ENCODE data around the gene ATP6AP1. TPM values are rescaled to one million over a fixed set of nuclear protein-coding genes. Genes with fewer than 3 reads are reported as not detected.

ATP6AP1 gene
- total RNA-seq, 1 donor from 2014 or later, result 38.8 TPM

DNA sequence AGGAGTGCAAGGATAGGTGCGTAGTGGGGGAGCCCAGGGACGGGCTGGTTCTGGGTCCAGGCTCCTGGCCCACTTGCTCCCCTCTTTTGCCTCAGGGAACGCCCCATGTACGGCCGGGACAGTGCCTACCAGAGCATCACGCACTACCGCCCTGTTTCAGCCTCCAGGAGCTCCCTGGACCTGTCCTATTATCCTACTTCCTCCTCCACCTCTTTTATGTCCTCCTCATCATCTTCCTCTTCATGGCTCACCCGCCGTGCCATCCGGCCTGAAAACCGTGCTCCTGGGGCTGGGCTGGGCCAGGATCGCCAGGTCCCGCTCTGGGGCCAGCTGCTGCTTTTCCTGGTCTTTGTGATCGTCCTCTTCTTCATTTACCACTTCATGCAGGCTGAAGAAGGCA lies 47.7 kb upstream of the ATP6AP1 start:
- no peak for DNase-seq
- CTCF ChIA-PET, result no interaction called here
- peaks cover 19% of the 10 kb centered on the region for H3K4me1 Mint-ChIP-seq

DNA sequence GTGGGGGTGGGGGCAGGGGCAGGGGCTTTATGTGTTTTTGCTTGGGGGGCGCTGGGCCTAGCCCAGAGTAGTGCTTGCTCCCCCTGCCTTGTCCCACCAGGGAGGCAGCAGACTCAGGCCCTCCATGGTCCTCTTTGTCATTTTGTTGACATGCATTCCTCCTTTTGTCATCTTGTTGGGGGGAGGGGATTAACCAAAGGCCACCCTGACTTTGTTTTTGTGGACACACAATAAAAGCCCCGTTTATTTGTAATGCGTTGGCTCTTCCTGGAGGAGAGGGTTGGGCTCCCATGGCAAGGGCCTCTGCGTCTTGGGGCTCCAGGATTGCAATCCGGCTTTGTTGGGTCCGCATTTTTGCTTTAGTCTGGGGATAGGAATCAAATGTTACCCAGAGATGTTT lies 47.2 kb upstream of the ATP6AP1 start:
- peaks cover 19% of the 10 kb centered on the region for H3K4me1 Mint-ChIP-seq
- intact Hi-C loops (cut with micrococcal nuclease), result no loop called here
- H3K4me3 Mint-ChIP-seq, result no peak overlapping the region
- TF ChIP-seq, protein P1, sequence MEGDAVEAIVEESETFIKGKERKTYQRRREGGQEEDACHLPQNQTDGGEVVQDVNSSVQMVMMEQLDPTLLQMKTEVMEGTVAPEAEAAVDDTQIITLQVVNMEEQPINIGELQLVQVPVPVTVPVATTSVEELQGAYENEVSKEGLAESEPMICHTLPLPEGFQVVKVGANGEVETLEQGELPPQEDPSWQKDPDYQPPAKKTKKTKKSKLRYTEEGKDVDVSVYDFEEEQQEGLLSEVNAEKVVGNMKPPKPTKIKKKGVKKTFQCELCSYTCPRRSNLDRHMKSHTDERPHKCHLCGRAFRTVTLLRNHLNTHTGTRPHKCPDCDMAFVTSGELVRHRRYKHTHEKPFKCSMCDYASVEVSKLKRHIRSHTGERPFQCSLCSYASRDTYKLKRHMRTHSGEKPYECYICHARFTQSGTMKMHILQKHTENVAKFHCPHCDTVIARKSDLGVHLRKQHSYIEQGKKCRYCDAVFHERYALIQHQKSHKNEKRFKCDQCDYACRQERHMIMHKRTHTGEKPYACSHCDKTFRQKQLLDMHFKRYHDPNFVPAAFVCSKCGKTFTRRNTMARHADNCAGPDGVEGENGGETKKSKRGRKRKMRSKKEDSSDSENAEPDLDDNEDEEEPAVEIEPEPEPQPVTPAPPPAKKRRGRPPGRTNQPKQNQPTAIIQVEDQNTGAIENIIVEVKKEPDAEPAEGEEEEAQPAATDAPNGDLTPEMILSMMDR (IDR thresholded peaks at IDR 0.05), result no peak
- ChIA-PET CTCF (no interaction called here), POLR2A (interaction anchor here (4.9 kb wide), 1 partner anchor 16 kb away, joined by 20 read pairs; the partner anchor contains the start of gene RPL10)
- H3K36me3 Mint-ChIP-seq (ENCODE audit: low read depth), result peaks cover 15% of the 10 kb centered on the region
- H3K27me3 Mint-ChIP-seq, result no peaks in the 10 kb centered on the region
- H3K9me3 Mint-ChIP-seq, result no peaks in the 10 kb centered on the region
- DNase-seq (no peak), ATAC-seq (ENCODE audit: low read depth) (no peak)
- H3K27ac Mint-ChIP-seq, result no peak overlapping the region

More for the DNA sequence above, 47.7 kb upstream of the ATP6AP1 start:
- H3K36me3 Mint-ChIP-seq (ENCODE audit: low read depth), result peaks cover 15% of the 10 kb centered on the region
- POLR2A ChIA-PET, result interaction anchor here (4.9 kb wide), 1 partner anchor 16 kb away, joined by 20 read pairs; the partner anchor contains the start of gene RPL10
- intact Hi-C loops (cut with micrococcal nuclease), result no loop called here
- TF ChIP-seq, protein P1 (IDR thresholded peaks at IDR 0.05), result no peak
- ATAC-seq (ENCODE audit: low read depth), result no peak
- H3K4me3 Mint-ChIP-seq, result peak overlapping the region; percentile 83
- no peaks in the 10 kb centered on the region for H3K27me3 Mint-ChIP-seq
- no peak overlapping the region for H3K27ac Mint-ChIP-seq
- no peaks in the 10 kb centered on the region for H3K9me3 Mint-ChIP-seq

DNA sequence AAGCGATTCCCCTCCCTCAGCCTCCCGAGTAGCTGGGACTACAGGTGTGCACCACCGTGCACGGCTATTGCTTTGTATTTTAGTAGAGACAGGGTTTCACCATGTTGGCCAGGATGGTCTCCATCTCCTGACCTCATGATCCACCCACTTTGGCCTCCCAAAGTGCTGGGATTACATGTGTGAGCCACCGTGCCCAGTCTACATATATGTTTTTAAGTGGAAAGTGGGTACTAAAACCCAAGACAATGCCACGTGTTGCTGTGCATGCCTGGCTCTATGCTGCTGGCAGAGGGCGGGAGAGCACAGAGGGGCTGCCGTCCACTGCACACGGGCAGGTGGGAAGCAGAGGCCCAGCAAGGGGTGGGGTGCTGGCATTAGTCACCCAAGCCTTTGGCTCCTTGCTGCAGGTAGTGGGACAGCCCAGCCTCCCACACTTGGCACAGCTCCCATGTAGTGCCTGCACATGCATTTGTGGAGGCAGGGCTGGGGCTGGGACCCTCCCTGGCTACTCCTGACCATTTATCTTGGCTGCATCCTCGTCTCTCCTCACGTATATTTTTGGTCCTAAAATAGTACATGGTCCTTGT lies 45.9 kb upstream of the ATP6AP1 start:
- ChIA-PET CTCF (interaction anchor here (2.0 kb wide), 1 partner anchor 9 kb away, joined by 7 read pairs; no protein-coding TSS in a partner anchor), POLR2A (interaction anchor here (1.1 to 4.9 kb wide), 2 partner anchors 11 to 15 kb away, joined by 3 to 20 read pairs; partner anchors contain the start of gene RPL10)
- TF ChIP-seq, protein P1 (IDR thresholded peaks at IDR 0.05), result no peak
- peaks cover 15% of the 10 kb centered on the region for H3K36me3 Mint-ChIP-seq (ENCODE audit: low read depth)
- no peak overlapping the region for H3K4me3 Mint-ChIP-seq
- no peak overlapping the region for H3K27ac Mint-ChIP-seq
- intact Hi-C loops (cut with micrococcal nuclease), result no loop called here
- ATAC-seq (ENCODE audit: low read depth), result no peak
- H3K4me1 Mint-ChIP-seq, result peaks cover 19% of the 10 kb centered on the region
- H3K27me3 Mint-ChIP-seq, result no peaks in the 10 kb centered on the region
- no peak for DNase-seq
- H3K9me3 Mint-ChIP-seq, result no peaks in the 10 kb centered on the region

DNA sequence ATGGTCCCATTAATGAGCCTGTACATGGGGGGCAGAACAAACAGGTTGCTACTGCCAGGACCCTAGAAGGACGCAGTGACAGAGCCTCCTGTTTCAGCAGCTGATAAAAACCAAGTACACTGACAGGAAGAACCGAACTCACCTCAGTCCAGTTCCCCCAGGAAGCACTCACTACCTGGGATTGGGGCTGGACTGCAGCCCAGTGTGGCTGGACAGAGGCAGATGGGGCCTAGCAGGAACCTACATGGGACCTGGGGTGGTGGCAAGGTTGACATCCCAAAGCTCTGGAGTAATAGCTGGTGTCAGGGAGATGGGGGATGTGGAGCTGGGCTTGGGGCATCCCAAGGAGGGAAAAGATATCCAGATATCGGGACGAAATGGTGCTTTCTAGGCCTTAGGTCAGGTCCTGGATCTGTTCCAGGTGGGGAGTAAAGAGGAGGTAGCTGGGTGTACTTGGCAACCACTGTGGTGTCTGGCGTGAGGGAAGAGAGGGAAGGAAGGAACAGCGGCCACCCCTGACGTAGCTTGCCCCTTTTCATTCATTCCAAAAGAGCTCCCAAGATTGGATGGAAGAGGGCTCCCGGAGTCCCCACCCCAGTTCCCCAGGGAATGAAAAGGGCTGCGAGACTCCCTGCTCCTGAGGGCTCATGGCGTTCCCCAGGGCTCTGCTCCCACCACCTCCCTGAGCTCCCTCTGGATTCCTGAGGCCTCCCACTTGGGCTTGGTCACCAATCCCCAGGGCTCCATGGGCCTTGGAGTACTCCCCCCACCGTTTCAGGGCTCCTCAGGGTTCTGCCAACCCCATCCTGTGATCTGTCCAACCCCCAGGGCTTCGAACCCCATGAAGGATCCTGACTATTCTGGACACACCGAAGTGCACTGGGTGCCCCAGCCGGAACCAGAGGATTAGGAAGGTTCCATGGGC lies 44.9 kb upstream of the ATP6AP1 start:
- Mint-ChIP-seq H3K36me3 (ENCODE audit: low read depth) (peaks cover 15% of the 10 kb centered on the region), H3K4me1 (peaks cover 18% of the 10 kb centered on the region), H3K27ac (no peak overlapping the region), H3K4me3 (no peak overlapping the region), H3K27me3 (no peaks in the 10 kb centered on the region), H3K9me3 (no peaks in the 10 kb centered on the region)
- ATAC-seq (ENCODE audit: low read depth), result no peak
- TF ChIP-seq, protein P1 (IDR thresholded peaks at IDR 0.05), result no peak
- ChIA-PET POLR2A (interaction anchor here (0.6 to 4.9 kb wide), 6 partner anchors 10 to 480 kb away, joined by 3 to 20 read pairs (median 4); partner anchors contain the start of gene RPL10), CTCF (interaction anchor here (2.0 kb wide), 1 partner anchor 10 kb away, joined by 7 read pairs; no protein-coding TSS in a partner anchor)
- DNase-seq, result no peak
- intact Hi-C loops (cut with micrococcal nuclease), result no loop called here
